BJ (cell line): ENCODE results near the gene PTPRR. TPM values are rescaled to one million over a fixed set of nuclear protein-coding genes. Genes with fewer than 3 reads are reported as not detected.

Source experiments
- CTCF ChIA-PET: fragments of 350-600 bp; formaldehyde crosslinking; extraction: SDS; loops from one replicate; lab custom pipeline; 2021; ENCODE audit warnings: antibody characterized with exemption, inconsistent platforms; lab: Yijun Ruan, JAX
- POLR2A ChIA-PET: fragments of 300-600 bp; sonication (Branson Sonifier 250); formaldehyde crosslinking; extraction: SDS; loops from one replicate; lab custom pipeline; 2021; ENCODE audit warnings: antibody characterized with exemption; lab: Charles Lee
- DNase-seq: peaks from one replicate; pipeline ENCODE4 v3.0.0-alpha.2; 2011; ENCODE audit warnings: low read depth
- H3K27me3 ChIP-seq: 2 replicates; pipeline ENCODE4 v1.6.0; 2011; ENCODE audit warnings: low read length; ENCODE audit not compliant: control insufficient read depth, insufficient read depth
- H3K36me3 ChIP-seq: 2 replicates; pipeline ENCODE4 v1.5.1; 2011; ENCODE audit warnings: low read length; ENCODE audit not compliant: control insufficient read depth, insufficient read depth
- H3K4me3 ChIP-seq: 2 replicates; pipeline ENCODE4 v1.5.1; 2011; ENCODE audit warnings: low read depth, mild to moderate bottlenecking, control low read depth, low read length
- polyA plus RNA-seq: library from polyadenylated mRNA; depleted of rRNA; stranded (reverse); fragments of >200 nt; gene quantifications from 2 replicates; pipeline ENCODE4 v1.2.3, GENCODE V29; 2011
- TF ChIP-seq, protein P1 (sequence below): IDR thresholded peaks from 2 replicates; pipeline ENCODE4 v1.5.1; 2011; ENCODE audit warnings: low read depth, mild to moderate bottlenecking, control low read depth, inconsistent platforms, low read length, moderate library complexity; ENCODE audit not compliant: insufficient read depth

PTPRR gene
- polyA plus RNA-seq, 1 experiment, result 0.40 TPM

DNA sequence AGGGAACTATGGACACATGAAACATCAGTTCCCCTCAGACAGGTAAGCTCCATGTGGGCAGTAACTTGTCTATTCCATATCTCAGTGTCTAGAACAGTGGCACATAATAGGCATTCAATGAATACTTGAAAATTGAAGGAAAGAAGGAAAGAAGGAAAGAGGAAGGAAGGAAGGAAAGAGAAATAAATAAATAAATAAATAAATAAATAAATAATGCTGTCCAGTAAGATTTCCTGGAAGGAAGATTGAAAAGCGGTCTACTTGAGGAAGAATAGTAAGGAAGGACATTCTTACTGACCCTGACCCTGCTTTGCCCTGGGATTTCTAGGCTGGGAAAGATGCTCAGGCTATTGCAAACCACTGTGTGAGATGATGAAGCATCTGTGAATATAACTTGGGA, 91.5 kb downstream of the PTPRR start:
- ChIA-PET POLR2A (no interaction called here), CTCF (interaction anchor here (0.7 to 1.4 kb wide), 2 partner anchors 9 to 20 kb away, joined by 3 read pairs; no protein-coding TSS in a partner anchor)
- H3K36me3 ChIP-seq, result no peaks in the 10 kb centered on the region

DNA sequence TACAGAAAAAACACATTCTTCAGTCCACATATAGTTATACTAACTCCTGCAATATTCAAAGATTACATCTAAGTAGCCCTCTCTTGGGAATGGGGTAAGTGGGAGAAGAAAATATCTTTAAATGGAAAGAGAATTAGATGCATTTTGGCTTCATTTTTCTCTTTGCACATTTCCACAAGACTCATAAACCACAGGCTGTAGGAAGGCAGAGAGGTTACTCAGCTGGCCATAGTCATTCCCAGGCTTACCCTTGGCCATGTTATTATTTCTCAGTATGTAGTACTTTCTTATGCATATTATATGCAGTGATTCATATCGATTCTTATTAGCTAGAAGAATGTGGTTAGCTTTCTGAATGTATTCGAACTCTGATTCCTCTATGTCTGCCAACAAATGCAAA, 92.2 kb downstream of the PTPRR start:
- Histone ChIP-seq H3K36me3 (no peaks in the 10 kb centered on the region), H3K4me3 (no peak overlapping the region), H3K27me3 (no peaks in the 10 kb centered on the region)
- TF ChIP-seq, protein P1, sequence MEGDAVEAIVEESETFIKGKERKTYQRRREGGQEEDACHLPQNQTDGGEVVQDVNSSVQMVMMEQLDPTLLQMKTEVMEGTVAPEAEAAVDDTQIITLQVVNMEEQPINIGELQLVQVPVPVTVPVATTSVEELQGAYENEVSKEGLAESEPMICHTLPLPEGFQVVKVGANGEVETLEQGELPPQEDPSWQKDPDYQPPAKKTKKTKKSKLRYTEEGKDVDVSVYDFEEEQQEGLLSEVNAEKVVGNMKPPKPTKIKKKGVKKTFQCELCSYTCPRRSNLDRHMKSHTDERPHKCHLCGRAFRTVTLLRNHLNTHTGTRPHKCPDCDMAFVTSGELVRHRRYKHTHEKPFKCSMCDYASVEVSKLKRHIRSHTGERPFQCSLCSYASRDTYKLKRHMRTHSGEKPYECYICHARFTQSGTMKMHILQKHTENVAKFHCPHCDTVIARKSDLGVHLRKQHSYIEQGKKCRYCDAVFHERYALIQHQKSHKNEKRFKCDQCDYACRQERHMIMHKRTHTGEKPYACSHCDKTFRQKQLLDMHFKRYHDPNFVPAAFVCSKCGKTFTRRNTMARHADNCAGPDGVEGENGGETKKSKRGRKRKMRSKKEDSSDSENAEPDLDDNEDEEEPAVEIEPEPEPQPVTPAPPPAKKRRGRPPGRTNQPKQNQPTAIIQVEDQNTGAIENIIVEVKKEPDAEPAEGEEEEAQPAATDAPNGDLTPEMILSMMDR, result no peak
- CTCF ChIA-PET, result interaction anchor here (0.7 to 1.4 kb wide), 2 partner anchors 10 to 21 kb away, joined by 3 read pairs; no protein-coding TSS in a partner anchor
- no peak for DNase-seq
- POLR2A ChIA-PET, result no interaction called here

More for the DNA sequence above, 91.5 kb downstream of the PTPRR start:
- H3K4me3 ChIP-seq, result no peak overlapping the region
- H3K27me3 ChIP-seq, result no peaks in the 10 kb centered on the region
- TF ChIP-seq, protein P1, result no peak
- no peak for DNase-seq

DNA sequence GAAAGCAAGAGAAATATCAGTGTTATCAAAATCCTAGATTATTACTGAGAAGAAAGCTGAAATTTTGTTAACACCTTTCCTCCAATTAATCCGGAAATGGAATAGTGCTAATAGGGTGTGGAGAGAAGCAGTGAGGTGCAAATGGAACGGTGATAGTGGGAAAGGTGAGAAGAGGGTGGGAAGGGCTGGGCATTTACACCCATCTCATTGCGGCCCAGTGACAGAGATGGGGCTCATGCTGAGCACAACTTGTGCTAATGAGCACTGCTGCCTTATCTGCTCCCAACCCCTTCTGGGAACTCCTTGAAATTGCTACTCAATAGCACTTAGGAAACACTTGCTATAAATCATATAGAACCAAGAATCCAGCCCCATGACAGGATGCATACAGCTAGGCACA, 94.4 kb downstream of the PTPRR start:
- Histone ChIP-seq H3K27me3 (no peaks in the 10 kb centered on the region), H3K36me3 (no peaks in the 10 kb centered on the region), H3K4me3 (no peak overlapping the region)
- DNase-seq, result no peak
- TF ChIP-seq, protein P1, result no peak
- ChIA-PET POLR2A (no interaction called here), CTCF (no interaction called here)

DNA sequence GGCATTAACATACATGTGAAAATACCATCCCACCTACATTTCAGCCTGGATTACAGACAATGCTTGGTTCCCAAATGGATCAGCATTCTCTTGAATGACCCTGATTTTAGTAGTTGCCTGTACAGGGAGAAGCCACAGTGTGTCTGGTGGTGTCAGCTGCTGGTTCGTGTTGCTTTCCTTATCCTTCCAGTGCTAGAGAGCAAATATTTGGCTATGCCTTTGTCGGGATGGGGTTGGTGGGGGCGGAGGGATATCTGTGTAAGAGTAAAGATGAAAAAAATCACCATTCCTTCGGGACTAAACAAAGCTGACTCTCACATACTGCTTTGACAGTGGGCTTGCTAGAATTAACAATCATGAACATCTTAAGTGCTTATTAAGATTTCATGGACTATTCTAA, 96.0 kb downstream of the PTPRR start:
- H3K36me3 ChIP-seq, result no peaks in the 10 kb centered on the region
- CTCF ChIA-PET, result no interaction called here
- H3K27me3 ChIP-seq, result no peaks in the 10 kb centered on the region
- TF ChIP-seq, protein P1, result no peak
- POLR2A ChIA-PET, result no interaction called here
- no peak for DNase-seq
- no peak overlapping the region for H3K4me3 ChIP-seq

DNA sequence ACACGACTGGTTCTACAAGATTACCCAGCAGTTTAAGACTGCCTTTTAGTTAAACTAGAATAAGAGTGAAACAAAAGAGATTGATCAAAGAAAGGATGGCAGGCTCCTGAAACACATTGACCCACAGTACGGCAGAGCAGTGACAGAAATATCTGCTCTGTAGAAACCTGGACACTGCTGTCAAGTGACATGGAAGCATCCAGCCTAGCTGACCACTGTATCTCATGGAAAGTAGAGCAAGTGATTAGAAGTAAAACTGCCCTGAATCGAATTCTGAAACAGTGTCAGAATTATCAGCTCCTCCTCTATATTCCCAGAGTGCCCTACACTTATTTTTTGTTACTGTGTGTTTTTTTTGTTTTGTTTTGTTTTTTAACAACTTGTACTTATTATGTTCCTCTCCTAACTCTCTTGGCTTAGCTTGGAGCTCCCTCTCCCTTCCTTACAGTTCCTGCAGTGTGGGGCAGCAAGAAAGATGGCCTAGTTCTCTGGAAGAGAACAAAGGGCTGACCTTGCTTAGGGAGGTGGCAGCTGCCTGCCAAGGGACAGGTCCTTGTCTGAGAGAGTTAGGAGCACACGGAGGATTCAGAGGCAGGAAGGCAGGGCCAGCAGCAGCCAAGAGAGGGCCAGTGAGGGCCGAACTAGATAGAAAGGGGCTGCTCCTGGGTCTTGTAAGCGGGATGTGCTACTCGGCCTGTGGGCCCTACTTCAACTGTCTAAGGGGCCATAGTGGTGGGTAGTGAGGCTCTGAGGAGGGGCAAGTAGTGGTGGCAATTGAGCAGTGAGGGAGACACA, 97.2 kb downstream of the PTPRR start:
- CTCF ChIA-PET, result no interaction called here
- H3K4me3 ChIP-seq, result no peak overlapping the region
- no peaks in the 10 kb centered on the region for H3K27me3 ChIP-seq
- DNase-seq, result no peak
- no peaks in the 10 kb centered on the region for H3K36me3 ChIP-seq
- POLR2A ChIA-PET, result no interaction called here
- TF ChIP-seq, protein P1, result no peak
